ENCODE measurements around the gene AKT1.

The AKT1 gene

DNA sequence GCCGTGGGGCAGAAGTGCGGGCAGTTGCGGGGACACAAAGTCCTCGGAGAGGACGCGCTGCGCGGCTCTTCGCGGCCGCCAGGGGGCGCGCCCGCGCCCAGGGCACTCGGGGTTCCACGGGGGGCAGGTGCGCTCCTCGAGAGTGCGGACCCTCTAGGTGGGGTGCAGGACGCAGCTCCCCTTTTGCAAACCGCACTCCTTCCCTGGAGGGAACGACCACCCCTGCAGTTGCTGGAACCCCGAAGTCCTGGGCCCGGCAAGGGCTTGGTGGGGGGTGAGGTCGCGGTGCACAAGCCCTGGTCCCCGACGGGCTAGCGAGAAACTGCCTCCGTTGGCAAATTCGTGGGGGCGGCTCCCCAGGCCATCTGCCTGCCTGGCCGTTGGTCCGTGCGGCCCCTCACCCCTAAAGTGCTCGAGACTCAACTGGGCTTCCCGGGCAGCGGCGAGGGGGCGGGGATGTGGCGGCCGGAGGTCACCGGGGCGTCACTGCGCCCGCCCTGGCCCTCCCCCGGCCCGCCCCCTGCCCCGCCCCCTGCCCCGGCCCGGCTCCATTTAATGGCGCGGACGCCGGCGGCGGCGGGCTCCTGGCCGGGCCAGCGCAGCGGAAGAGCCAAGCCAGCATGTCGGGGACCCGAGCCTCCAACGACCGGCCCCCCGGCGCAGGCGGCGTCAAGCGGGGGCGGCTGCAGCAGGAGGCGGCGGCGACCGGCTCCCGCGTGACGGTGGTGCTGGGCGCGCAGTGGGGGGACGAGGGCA is 71.7 kb downstream of the AKT1 start, which contains the start of gene ADSS1:
TSS of gene ADSS1 (plus strand) at position 579 of the 756 bp plus-strand sequence. CDS start at position 621, 42 bp downstream.
- DNase-seq (ENCODE audit: low spot score) = peak; percentile 56

DNA sequence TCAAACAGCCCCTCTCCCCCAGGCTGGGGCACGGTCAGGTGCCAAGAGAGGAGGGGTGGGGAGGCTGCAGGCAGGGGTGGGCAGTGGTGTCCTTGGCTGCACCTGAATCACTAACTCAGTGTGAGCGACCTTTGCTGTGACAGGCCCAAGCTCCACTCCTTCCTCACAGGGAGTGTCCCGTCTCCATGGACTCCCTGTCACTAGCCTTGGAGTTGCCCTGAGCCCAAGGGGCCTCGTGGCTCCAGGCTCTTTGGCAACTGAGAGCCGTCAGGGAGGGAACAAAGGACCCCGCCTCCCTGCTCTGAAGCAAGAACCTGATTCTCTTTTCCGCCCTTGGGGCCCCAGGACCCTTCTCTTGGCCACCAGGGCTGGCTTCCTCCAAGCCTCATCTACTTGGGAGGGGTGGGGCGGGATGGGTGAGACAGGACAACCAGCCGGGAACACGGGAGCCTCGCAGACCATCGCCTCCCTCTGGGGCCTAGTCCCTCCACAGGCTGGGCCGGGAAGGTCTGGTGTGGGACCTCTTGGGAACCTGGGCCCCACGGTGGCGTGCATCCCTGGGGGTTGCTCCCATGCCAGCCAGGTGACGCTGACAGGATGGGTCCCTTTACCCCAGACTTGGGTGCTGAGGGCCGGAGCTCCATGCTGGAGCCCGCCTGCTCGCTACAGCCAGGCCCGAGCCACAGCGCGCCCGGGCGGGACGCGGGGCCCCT is 72.5 kb downstream of the AKT1 start:
- no peak for DNase-seq (ENCODE audit: low spot score)

DNA sequence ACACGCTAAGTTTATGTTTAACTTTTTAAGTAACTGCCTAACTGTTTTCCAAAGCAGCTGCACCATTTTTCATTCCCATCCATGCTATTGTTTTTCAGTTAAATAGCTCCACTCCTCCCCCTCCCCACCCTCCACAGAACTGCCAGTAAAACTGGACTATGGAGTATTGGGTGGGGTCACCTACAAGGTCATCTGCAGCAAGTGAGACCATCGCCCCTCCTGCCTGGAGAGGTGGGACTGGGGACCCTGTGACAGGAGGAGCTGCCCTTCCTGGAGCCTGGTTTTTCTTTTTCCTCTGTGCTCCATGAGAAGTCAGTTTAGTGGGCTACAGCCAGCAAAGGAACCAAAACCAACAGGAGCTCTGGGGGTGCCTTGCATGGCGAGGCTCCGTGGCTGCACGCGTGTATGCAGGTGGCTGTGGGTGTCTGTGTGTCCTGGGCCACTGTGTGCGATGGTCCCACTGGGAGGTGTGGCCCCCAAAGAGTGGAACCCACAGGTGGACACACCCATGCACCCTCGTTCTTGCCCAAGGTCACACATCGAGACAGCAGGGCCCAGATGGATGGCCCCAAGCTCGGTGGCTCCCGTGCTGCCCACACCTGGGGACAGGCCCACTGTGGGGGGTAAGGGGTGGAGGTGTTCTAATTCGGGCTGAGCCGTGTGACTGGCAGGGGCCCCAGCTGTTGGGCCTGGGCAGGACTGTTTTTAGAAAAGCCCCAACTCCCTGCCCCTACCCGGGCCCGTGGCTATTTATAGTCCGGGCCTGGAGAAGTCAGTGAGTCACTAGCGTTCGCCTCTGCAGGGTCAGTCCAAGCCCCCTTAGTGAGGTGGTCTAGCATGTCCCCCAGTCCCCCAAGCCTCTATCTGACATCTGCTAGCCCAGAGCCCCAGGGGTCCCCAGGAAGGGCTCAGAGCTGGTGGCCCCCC is 73.8 kb downstream of the AKT1 start:
- DNase-seq (ENCODE audit: low spot score) = no peak
